22Rv1 (cell line): Measurements from ENCODE around the gene CIB4.

Experiments used
- ZFX ChIP-seq: fragments of 450-650 bp; IDR thresholded peaks from 2 replicates; pipeline ENCODE4 v1.6.1; 2017; ENCODE audit warnings: antibody characterized with exemption, borderline replicate concordance
- TF ChIP-seq, protein P1 (sequence below): fragments of 450-650 bp; IDR thresholded peaks from 2 replicates; pipeline ENCODE4 v1.5.1; 2017; ENCODE audit warnings: mild to moderate bottlenecking

DNA sequence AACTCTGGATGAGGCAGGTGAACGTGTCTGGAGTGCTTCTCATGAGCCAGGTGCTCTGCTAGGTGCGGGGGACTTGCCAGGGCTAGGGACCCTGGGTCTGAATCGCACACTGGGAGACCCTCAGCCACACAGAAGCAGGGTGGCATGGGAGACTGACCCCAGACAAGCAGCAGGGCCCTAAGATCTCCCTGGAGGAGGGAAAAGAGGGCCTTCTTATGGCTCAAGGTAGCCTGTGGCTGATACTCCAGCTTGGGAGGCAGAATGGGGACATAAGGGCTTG is 12.8 kb upstream of the CIB4 start:
- TF ChIP-seq, protein P1, sequence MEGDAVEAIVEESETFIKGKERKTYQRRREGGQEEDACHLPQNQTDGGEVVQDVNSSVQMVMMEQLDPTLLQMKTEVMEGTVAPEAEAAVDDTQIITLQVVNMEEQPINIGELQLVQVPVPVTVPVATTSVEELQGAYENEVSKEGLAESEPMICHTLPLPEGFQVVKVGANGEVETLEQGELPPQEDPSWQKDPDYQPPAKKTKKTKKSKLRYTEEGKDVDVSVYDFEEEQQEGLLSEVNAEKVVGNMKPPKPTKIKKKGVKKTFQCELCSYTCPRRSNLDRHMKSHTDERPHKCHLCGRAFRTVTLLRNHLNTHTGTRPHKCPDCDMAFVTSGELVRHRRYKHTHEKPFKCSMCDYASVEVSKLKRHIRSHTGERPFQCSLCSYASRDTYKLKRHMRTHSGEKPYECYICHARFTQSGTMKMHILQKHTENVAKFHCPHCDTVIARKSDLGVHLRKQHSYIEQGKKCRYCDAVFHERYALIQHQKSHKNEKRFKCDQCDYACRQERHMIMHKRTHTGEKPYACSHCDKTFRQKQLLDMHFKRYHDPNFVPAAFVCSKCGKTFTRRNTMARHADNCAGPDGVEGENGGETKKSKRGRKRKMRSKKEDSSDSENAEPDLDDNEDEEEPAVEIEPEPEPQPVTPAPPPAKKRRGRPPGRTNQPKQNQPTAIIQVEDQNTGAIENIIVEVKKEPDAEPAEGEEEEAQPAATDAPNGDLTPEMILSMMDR = no peak
- TF ChIP-seq ZFX = no peak
